Tibial nerve (tissue), 4 donors: ENCODE results near the gene GGCX. TPM values are rescaled to one million over a fixed set of nuclear protein-coding genes. Genes with fewer than 3 reads are reported as not detected.
A peak's percentile ranks its signal among the peaks of the same experiment; 100 is the strongest.

Experiments
- DNase-seq, 2 donors: peaks; one replicate each; pipeline ENCODE4 v3.0.0-alpha.2; 2019; ENCODE audit warnings: low spot score in 2 of 2
- H3K27ac ChIP-seq, 4 donors: fragments of 200-600 bp; sonication (generic) in 3 of 4; one replicate each; pipeline ENCODE4 v1.5.1; 2017 to 2019; ENCODE audit warnings: mild to moderate bottlenecking in 1 of 4
- H3K27me3 ChIP-seq, 2 donors: fragments of 200-600 bp; sonication (generic) in 1 of 2; one replicate each; pipeline versions ENCODE4 v1.5.1 to v1.6.0; 2017 to 2019
- H3K36me3 ChIP-seq, 3 donors: fragments of 200-600 bp; sonication (generic); one replicate each; pipeline ENCODE4 v1.5.1; 2018 to 2019
- H3K4me1 ChIP-seq, 4 donors: fragments of 200-600 bp; sonication (generic) in 3 of 4; one replicate each; pipeline ENCODE4 v1.5.1; 2017 to 2019
- H3K4me3 ChIP-seq, 4 donors: fragments of 200-600 bp; sonication (generic) in 3 of 4; one replicate each; pipeline ENCODE4 v1.5.1; 2017 to 2019; ENCODE audit warnings: mild to moderate bottlenecking in 1 of 4, moderate library complexity in 1 of 4
- H3K9me3 ChIP-seq, 4 donors: fragments of 200-600 bp; sonication (generic) in 3 of 4; one replicate each; pipeline ENCODE4 v1.5.1; 2017 to 2019
- CTCF ChIP-seq, 5 experiments: fragments of 200-600 bp in 3 of 5; fragments of 450-650 bp in 2 of 5; sonication (generic) in 3 of 5; IDR thresholded peaks; one replicate each; pipeline ENCODE4 v1.5.1; 2016 to 2019; ENCODE audit warnings: antibody characterized with exemption in 5 of 5, mild to moderate bottlenecking in 3 of 5, moderate library complexity in 2 of 5
- EP300 ChIP-seq, 2 donors: sonication (generic); formaldehyde crosslinking; IDR thresholded peaks; one replicate each; pipeline ENCODE4 v1.6.1; 2017; ENCODE audit warnings: antibody characterized with exemption in 2 of 2, mild to moderate bottlenecking in 1 of 2
- POLR2A ChIP-seq, 2 donors: fragments of 450-650 bp; IDR thresholded peaks; one replicate each; pipeline ENCODE4 v1.6.1; 2017; ENCODE audit warnings: antibody characterized with exemption in 2 of 2, mild to moderate bottlenecking in 2 of 2, moderate library complexity in 2 of 2
- WGBS, 2 donors: methylation state at CpG; one replicate each; pipeline ENCODE4 v1.1.5; 2018; 5-methylcytosine and 5-hydroxymethylcytosine counted together
- total RNA-seq, 4 donors: library from RNA; depleted of rRNA; stranded (reverse); fragments of >200 nt; gene quantifications; one replicate each; pipeline ENCODE4 v1.1.0, GENCODE V29; 2016

GGCX gene
- total RNA-seq, 4 donors from 2014 or later: 24.7 to 34.3 (median 27.1) TPM

- WGBS, 2 donors: 69 to 73% methylated on average over 5 of the region's 5 CpGs
- Histone ChIP-seq H3K36me3 (peaks cover 0 to 43% (median 4%) of the 10 kb centered on the region in 3 donors), H3K27ac (peak overlapping the region in 1 of 4 donors; percentile 28), H3K4me3 (no peak overlapping the region), H3K27me3 (no peaks in the 10 kb centered on the region), H3K4me1 (peaks cover 0 to 65% (median 23%) of the 10 kb centered on the region in 4 donors), H3K9me3 (no peaks in the 10 kb centered on the region)
- TF ChIP-seq EP300 (IDR thresholded peaks at IDR 0.05): no peak
- TF ChIP-seq CTCF (IDR thresholded peaks at IDR 0.05): no peak
- TF ChIP-seq POLR2A (IDR thresholded peaks at IDR 0.05): no peak
- DNase-seq: no peak
Observed at GRCh38 chr2:85597241-85597640, 35.9 kb upstream of the GGCX start.

DNA sequence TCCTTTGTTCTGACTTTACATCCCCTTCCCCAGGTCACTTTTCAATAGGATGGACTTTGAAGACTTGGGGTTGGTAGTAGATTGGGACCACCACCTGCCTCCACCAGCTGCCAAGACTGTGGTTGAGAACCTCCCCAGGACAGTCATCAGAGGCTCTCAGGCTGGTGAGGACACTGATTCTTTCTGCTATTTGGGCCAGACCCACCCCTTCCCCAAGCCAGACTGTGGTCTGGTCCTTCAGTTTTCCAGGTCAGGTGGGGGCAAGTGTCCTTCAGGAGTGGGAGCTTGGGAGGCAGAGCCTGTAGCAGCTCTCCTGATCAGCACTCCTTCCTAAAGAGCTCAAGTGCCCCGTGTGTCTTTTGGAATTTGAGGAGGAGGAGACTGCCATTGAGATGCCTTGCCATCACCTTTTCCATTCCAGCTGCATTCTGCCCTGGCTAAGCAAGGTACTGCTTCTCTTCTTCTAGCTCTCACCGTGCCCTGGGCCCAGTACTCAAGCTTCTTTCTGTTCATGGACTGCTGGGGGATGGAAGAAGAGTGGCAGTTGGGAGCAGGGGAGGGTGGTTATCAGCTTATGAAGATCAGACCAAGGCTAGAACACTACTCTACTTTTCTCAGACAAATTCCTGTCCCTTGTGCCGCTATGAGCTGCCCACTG is 35.3 kb upstream of the GGCX start:
- TF ChIP-seq CTCF (IDR thresholded peaks at IDR 0.05) (no peak), EP300 (IDR thresholded peaks at IDR 0.05) (no peak), POLR2A (IDR thresholded peaks at IDR 0.05) (no peak)
- no peaks in the 10 kb centered on the region for H3K27me3 ChIP-seq
- H3K4me1 ChIP-seq: peaks cover 0 to 67% (median 28%) of the 10 kb centered on the region in 4 donors
- no peaks in the 10 kb centered on the region for H3K9me3 ChIP-seq
- peak overlapping the region; percentile 73 to 90 (median 82) for H3K4me3 ChIP-seq
- WGBS, 2 donors: 42 to 44% methylated on average over 3 of the region's 3 CpGs
- DNase-seq: no peak
- peak overlapping the region in 3 of 4 donors; percentile 28 to 93 (median 92) for H3K27ac ChIP-seq
- peaks cover 0 to 43% (median 4%) of the 10 kb centered on the region in 3 donors for H3K36me3 ChIP-seq

- peaks cover 0 to 67% (median 32%) of the 10 kb centered on the region in 4 donors for H3K4me1 ChIP-seq
- H3K9me3 ChIP-seq: no peaks in the 10 kb centered on the region
- peak overlapping the region; percentile 86 to 95 (median 92) for H3K27ac ChIP-seq
- H3K36me3 ChIP-seq: peaks cover 0 to 42% (median 4%) of the 10 kb centered on the region in 3 donors
- peak overlapping the region; percentile 73 to 90 (median 82) for H3K4me3 ChIP-seq
- 2 to 4% methylated on average over 10 of the region's 10 CpGs for WGBS, 2 donors
- H3K27me3 ChIP-seq: no peaks in the 10 kb centered on the region
- no peak for TF ChIP-seq POLR2A (IDR thresholded peaks at IDR 0.05)
- TF ChIP-seq CTCF (IDR thresholded peaks at IDR 0.05): no peak
- TF ChIP-seq EP300 (IDR thresholded peaks at IDR 0.05): no peak
- no peak for DNase-seq
Observed at GRCh38 chr2:85596026-85596333, 34.7 kb upstream of the GGCX start.

DNA sequence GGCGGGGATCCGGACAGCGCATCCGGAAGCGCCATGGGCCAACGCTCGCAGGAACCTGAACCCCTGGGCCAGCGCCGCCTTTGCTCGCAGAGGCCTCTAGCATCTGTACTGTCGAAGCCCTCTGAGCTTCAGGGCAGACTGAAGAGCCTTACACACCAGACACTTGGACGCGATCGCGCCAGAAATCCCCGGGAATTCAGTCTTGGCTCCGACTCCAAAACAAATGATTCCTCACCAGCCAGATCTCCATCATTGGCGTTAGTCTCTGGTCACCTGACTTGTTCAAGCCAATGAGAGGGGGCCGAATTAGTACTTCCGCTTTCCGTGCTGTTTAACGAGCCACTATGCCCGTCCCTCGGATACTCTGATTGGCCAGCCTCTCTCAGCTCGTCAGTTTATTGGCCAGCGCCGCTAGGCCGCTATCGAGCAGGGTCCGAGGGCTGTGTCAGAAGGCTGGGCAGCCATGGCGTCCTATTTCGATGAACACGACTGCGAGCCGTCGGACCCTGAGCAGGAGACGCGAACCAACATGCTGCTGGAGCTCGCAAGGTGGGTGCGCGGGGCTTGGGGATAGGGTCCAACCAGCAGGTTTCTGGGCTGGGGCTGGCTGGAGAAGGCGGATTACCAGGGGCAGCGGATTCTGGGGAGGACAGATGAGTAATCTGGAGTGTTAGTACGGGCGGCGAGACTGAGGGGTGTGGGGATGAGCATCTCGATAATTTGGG is 34.2 kb upstream of the GGCX start, which contains the start of gene RNF181:
RNF181 (plus strand) TSS at position 445 of the 725 bp plus-strand sequence; CDS start at position 464, 19 bp downstream.
- Histone ChIP-seq H3K9me3 (no peaks in the 10 kb centered on the region), H3K27me3 (no peaks in the 10 kb centered on the region), H3K4me1 (peaks cover 0 to 67% (median 37%) of the 10 kb centered on the region in 4 donors), H3K4me3 (peak within 1 kb of the TSS; percentile 73 to 90 (median 82)), H3K36me3 (peaks cover 0 to 37% (median 4%) of the 10 kb centered on the region in 3 donors), H3K27ac (peak within 1 kb of the TSS; percentile 86 to 95 (median 92))
- TF ChIP-seq EP300 (IDR thresholded peaks at IDR 0.05) (peak; percentile 40 to 94), POLR2A (IDR thresholded peaks at IDR 0.05) (peak; percentile 82 to 93), CTCF (IDR thresholded peaks at IDR 0.05) (peak in 1 of 5 experiments; percentile 27)
- 0% methylated on average over 41 to 45 of the region's 47 CpGs for WGBS, 2 donors
- DNase-seq: peak; percentile 90 to 97
